Esophagus muscularis mucosa (tissue), 3 donors: ENCODE data around the gene METRNL.

ENCODE experiments used
- POLR2A ChIP-seq: fragments of 450-650 bp; IDR thresholded peaks from one replicate; pipeline ENCODE4 v1.6.1; 2017; ENCODE audit warnings: antibody characterized with exemption, moderate library complexity, mild to moderate bottlenecking, low read depth
- POLR2AphosphoS5 ChIP-seq, 2 donors: sonication (generic); formaldehyde crosslinking; IDR thresholded peaks; one replicate each; pipeline ENCODE4 v1.6.1; 2017; ENCODE audit warnings: antibody characterized with exemption in 2 of 2
- TF ChIP-seq, protein P1 (sequence below), 3 experiments: fragments of 200-600 bp in 2 of 3; fragments of 450-650 bp in 1 of 3; sonication (generic) in 2 of 3; IDR thresholded peaks; one replicate each; pipeline ENCODE4 v1.5.1; 2017 to 2019; ENCODE audit warnings: antibody characterized with exemption in 3 of 3, mild to moderate bottlenecking in 2 of 3, moderate library complexity in 1 of 3

DNA sequence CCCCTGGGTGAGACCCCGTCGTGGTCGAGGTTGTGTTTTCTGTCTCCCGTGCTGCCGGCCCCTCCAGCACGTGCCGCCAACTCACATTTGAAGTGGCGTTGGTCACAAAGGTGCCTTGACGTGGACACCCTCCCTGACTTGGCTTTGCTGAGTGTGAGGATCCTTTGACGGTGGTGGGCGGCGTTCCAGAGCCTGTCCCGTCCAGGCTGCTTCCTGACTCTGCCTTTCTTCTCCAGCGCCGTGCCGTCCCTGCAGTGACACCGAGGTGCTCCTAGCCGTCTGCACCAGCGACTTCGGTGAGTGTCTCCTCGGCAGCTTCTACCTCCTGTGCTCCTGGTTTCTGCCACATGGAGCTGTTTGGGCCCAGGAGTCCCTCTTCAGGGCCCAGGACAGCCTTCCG is 13.5 kb downstream of the METRNL start:
- TF ChIP-seq, protein P1, sequence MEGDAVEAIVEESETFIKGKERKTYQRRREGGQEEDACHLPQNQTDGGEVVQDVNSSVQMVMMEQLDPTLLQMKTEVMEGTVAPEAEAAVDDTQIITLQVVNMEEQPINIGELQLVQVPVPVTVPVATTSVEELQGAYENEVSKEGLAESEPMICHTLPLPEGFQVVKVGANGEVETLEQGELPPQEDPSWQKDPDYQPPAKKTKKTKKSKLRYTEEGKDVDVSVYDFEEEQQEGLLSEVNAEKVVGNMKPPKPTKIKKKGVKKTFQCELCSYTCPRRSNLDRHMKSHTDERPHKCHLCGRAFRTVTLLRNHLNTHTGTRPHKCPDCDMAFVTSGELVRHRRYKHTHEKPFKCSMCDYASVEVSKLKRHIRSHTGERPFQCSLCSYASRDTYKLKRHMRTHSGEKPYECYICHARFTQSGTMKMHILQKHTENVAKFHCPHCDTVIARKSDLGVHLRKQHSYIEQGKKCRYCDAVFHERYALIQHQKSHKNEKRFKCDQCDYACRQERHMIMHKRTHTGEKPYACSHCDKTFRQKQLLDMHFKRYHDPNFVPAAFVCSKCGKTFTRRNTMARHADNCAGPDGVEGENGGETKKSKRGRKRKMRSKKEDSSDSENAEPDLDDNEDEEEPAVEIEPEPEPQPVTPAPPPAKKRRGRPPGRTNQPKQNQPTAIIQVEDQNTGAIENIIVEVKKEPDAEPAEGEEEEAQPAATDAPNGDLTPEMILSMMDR (IDR thresholded peaks at IDR 0.05), result no peak
- TF ChIP-seq POLR2AphosphoS5 (IDR thresholded peaks at IDR 0.05) (no peak), POLR2A (no peak)
